ENCODE measurements around the gene COL19A1.
"Not testable (repeated sequence)": the region's sequence is repeated elsewhere in the genome, so short reads cannot be mapped to it uniquely, and the experiment has no call there.

The COL19A1 gene

DNA sequence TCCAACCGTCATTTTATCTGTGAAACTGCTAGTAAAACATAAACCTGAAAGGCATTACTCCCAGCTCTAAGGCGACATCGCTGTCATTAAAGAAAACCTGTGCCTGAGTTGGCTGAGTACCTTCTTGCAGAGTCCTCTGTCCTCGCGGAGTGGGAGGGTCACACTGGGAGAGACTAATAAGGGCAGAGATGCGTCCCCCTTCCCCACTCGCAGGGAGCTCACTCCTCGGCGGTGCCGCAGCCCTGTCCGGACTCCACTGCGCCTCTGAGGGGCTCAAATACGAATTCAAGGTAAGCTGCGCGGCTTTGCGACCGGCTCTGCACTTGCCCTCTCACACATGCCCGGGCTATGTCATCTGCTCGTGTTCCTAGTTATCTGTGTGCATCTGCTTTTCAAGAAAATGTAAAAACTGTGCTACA is at the start of gene COL19A1:
Gene COL19A1 (plus strand): TSS at position 206 of the 419 bp plus-strand sequence. CDS start 13,012 bp downstream, outside the sequence.
- no peak for TF ChIP-seq ZFX (IDR thresholded peaks at IDR 0.05; ENCODE audit: borderline replicate concordance)
- TF ChIP-seq, protein P1, sequence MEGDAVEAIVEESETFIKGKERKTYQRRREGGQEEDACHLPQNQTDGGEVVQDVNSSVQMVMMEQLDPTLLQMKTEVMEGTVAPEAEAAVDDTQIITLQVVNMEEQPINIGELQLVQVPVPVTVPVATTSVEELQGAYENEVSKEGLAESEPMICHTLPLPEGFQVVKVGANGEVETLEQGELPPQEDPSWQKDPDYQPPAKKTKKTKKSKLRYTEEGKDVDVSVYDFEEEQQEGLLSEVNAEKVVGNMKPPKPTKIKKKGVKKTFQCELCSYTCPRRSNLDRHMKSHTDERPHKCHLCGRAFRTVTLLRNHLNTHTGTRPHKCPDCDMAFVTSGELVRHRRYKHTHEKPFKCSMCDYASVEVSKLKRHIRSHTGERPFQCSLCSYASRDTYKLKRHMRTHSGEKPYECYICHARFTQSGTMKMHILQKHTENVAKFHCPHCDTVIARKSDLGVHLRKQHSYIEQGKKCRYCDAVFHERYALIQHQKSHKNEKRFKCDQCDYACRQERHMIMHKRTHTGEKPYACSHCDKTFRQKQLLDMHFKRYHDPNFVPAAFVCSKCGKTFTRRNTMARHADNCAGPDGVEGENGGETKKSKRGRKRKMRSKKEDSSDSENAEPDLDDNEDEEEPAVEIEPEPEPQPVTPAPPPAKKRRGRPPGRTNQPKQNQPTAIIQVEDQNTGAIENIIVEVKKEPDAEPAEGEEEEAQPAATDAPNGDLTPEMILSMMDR (IDR thresholded peaks at IDR 0.05): no peak
- H3K27ac ChIP-seq: no peak within 1 kb of the TSS

DNA sequence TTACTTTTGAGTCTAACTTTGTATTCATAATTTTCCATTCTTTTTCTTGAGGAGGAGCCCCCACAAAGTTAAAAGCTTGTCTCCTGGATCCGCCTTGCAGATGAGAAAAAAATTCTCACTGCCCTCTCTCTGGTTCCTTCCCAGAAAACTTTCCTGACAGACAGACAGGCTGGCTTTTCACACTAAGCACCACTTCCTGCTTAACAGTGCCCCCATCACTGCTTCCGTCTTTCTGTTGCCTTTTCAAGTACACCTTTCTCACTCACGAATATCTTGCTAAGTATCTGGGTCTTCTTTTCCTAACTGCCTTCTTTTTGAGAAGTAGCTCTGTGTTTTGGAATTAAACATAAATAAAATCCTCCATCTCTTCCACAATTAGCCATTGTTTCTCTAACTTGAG is 49.8 kb upstream of the COL19A1 start:
- H3K27ac ChIP-seq: no peak overlapping the region

DNA sequence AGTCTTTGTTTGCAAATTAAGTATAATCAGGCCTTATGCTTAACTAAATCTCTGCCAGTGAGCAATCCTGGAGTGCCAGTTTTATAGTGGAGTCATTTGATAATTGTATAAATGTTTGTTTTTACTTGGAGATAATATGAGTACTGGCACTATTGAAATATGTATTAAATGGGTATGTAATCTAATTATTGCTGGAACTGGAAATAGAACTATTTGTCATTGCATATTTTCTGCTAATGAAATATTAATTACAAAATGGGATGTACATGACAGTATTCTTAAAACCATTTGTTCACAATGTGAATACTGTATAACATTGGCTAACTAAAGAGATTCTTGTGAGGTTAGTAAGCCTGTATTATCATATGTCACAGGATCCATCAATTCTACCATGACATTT is 49.0 kb upstream of the COL19A1 start:
- TF ChIP-seq, protein P1 (IDR thresholded peaks at IDR 0.05): no peak
- no peak for TF ChIP-seq ZFX (IDR thresholded peaks at IDR 0.05; ENCODE audit: borderline replicate concordance)
- no peak overlapping the region for H3K27ac ChIP-seq

More for the DNA sequence above, 49.8 kb upstream of the COL19A1 start:
- no peak for TF ChIP-seq ZFX (IDR thresholded peaks at IDR 0.05; ENCODE audit: borderline replicate concordance)
- TF ChIP-seq, protein P1 (IDR thresholded peaks at IDR 0.05): no peak

- TF ChIP-seq, protein P1 (IDR thresholded peaks at IDR 0.05): no peak
- TF ChIP-seq ZFX (IDR thresholded peaks at IDR 0.05; ENCODE audit: borderline replicate concordance): no peak
- H3K27ac ChIP-seq: no peak overlapping the region
These were observed 48.0 kb upstream of the COL19A1 start for GRCh38 chr6:69818223-69818930.

DNA sequence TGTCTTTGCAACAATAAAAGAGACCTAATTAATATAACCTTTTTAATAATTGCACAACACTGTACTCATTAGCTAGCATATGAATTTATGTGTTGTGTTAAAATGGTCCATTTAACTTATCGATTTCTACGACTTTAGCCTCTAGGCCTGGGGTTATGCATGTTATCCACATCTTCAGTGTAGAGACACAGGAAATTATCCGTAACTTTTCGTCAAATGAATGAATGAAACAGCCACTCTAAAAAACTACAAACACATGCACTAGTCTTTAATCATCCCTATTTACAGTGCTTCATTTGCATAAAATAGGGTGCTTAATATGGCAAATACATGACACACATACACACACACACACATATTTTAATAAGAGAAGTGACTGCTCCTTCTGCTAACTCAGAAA is 47.2 kb upstream of the COL19A1 start:
- no peak overlapping the region for H3K27ac ChIP-seq
- TF ChIP-seq, protein P1 (IDR thresholded peaks at IDR 0.05): no peak
- TF ChIP-seq ZFX (IDR thresholded peaks at IDR 0.05; ENCODE audit: borderline replicate concordance): no peak

GRCh38 chr6:69820018-69820417 is 46.3 kb upstream of the COL19A1 start:
- TF ChIP-seq ZFX (IDR thresholded peaks at IDR 0.05; ENCODE audit: borderline replicate concordance): no peak
- TF ChIP-seq, protein P1 (IDR thresholded peaks at IDR 0.05): no peak
- no peak overlapping the region for H3K27ac ChIP-seq

GRCh38 chr6:69820438-69820837 is 45.9 kb upstream of the COL19A1 start:
- H3K27ac ChIP-seq: no peak overlapping the region
- TF ChIP-seq, protein P1 (IDR thresholded peaks at IDR 0.05): no peak
- TF ChIP-seq ZFX (IDR thresholded peaks at IDR 0.05; ENCODE audit: borderline replicate concordance): no peak

- not testable (repeated sequence) for H3K27ac ChIP-seq
These were observed 42.0 kb upstream of the COL19A1 start for GRCh38 chr6:69824355-69824754.
